ENCODE measurements around the gene DHCR24.
A peak's percentile ranks its signal among the peaks of the same experiment; 100 is the strongest.

Gene DHCR24

GRCh38 chr1:54846301-54846700 lies 40.7 kb downstream of the DHCR24 start:
- Histone ChIP-seq H3K4me3 (ENCODE audit: severe bottlenecking) (no peak overlapping the region), H3K27ac (ENCODE audit: poor library complexity, severe bottlenecking) (no peak overlapping the region), H3K9me3 (ENCODE audit: severe bottlenecking) (no peaks in the 10 kb centered on the region), H3K4me1 (ENCODE audit: insufficient read depth, poor library complexity, severe bottlenecking) (no peaks in the 10 kb centered on the region), H3K27me3 (ENCODE audit: insufficient read depth, poor library complexity, severe bottlenecking) (no peaks in the 10 kb centered on the region), H3K36me3 (ENCODE audit: low read depth) (peaks cover 25% of the 10 kb centered on the region)
- no peak for TF ChIP-seq CTCF (IDR thresholded peaks at IDR 0.05; ENCODE audit: poor library complexity, severe bottlenecking)
- DNase-seq (ENCODE audit: low spot score): no peak
- ATAC-seq (ENCODE audit: low read depth): no peak; the same call in 2 of the 3 replicates

- H3K27ac ChIP-seq (ENCODE audit: poor library complexity, severe bottlenecking): no peak overlapping the region
- no peak for DNase-seq (ENCODE audit: low spot score)
- H3K9me3 ChIP-seq (ENCODE audit: severe bottlenecking): no peaks in the 10 kb centered on the region
- peak; percentile 3; the same call in 2 of the 3 replicates for ATAC-seq (ENCODE audit: low read depth)
- H3K4me1 ChIP-seq (ENCODE audit: insufficient read depth, poor library complexity, severe bottlenecking): no peaks in the 10 kb centered on the region
- no peak overlapping the region for H3K4me3 ChIP-seq (ENCODE audit: severe bottlenecking)
- no peaks in the 10 kb centered on the region for H3K27me3 ChIP-seq (ENCODE audit: insufficient read depth, poor library complexity, severe bottlenecking)
- H3K36me3 ChIP-seq (ENCODE audit: low read depth): peaks cover 19% of the 10 kb centered on the region
- no peak for TF ChIP-seq CTCF (IDR thresholded peaks at IDR 0.05; ENCODE audit: poor library complexity, severe bottlenecking)
These were observed 41.2 kb downstream of the DHCR24 start for GRCh38 chr1:54845772-54846171.

- Histone ChIP-seq H3K36me3 (ENCODE audit: low read depth) (peaks cover 7% of the 10 kb centered on the region), H3K4me3 (ENCODE audit: severe bottlenecking) (no peak overlapping the region), H3K9me3 (ENCODE audit: severe bottlenecking) (no peaks in the 10 kb centered on the region), H3K27ac (ENCODE audit: poor library complexity, severe bottlenecking) (no peak overlapping the region), H3K4me1 (ENCODE audit: insufficient read depth, poor library complexity, severe bottlenecking) (no peaks in the 10 kb centered on the region), H3K27me3 (ENCODE audit: insufficient read depth, poor library complexity, severe bottlenecking) (no peaks in the 10 kb centered on the region)
- no peak for DNase-seq (ENCODE audit: low spot score)
- no peak for TF ChIP-seq CTCF (IDR thresholded peaks at IDR 0.05; ENCODE audit: poor library complexity, severe bottlenecking)
- no peak for ATAC-seq (ENCODE audit: low read depth)
These were observed 42.4 kb downstream of the DHCR24 start for GRCh38 chr1:54844564-54844963.

GRCh38 chr1:54843449-54843848 lies 43.5 kb downstream of the DHCR24 start:
- H3K27me3 ChIP-seq (ENCODE audit: insufficient read depth, poor library complexity, severe bottlenecking): no peaks in the 10 kb centered on the region
- H3K36me3 ChIP-seq (ENCODE audit: low read depth): no peaks in the 10 kb centered on the region
- ATAC-seq (ENCODE audit: low read depth) (no peak), DNase-seq (ENCODE audit: low spot score) (no peak)
- no peak overlapping the region for H3K4me3 ChIP-seq (ENCODE audit: severe bottlenecking)
- no peak for TF ChIP-seq CTCF (IDR thresholded peaks at IDR 0.05; ENCODE audit: poor library complexity, severe bottlenecking)
- no peaks in the 10 kb centered on the region for H3K4me1 ChIP-seq (ENCODE audit: insufficient read depth, poor library complexity, severe bottlenecking)
- no peak overlapping the region for H3K27ac ChIP-seq (ENCODE audit: poor library complexity, severe bottlenecking)
- no peaks in the 10 kb centered on the region for H3K9me3 ChIP-seq (ENCODE audit: severe bottlenecking)

- ATAC-seq (ENCODE audit: low read depth): no peak
- H3K4me3 ChIP-seq (ENCODE audit: severe bottlenecking): no peak overlapping the region
- TF ChIP-seq CTCF (IDR thresholded peaks at IDR 0.05; ENCODE audit: poor library complexity, severe bottlenecking): no peak
- no peak for DNase-seq (ENCODE audit: low spot score)
- H3K27me3 ChIP-seq (ENCODE audit: insufficient read depth, poor library complexity, severe bottlenecking): no peaks in the 10 kb centered on the region
- H3K9me3 ChIP-seq (ENCODE audit: severe bottlenecking): no peaks in the 10 kb centered on the region
- H3K36me3 ChIP-seq (ENCODE audit: low read depth): no peaks in the 10 kb centered on the region
- H3K27ac ChIP-seq (ENCODE audit: poor library complexity, severe bottlenecking): no peak overlapping the region
- no peaks in the 10 kb centered on the region for H3K4me1 ChIP-seq (ENCODE audit: insufficient read depth, poor library complexity, severe bottlenecking)
These were observed 44.0 kb downstream of the DHCR24 start for GRCh38 chr1:54842963-54843362.
